Neural crest cell (in vitro differentiated cells): ENCODE results near the gene TNP2. TPM values are rescaled to one million over a fixed set of nuclear protein-coding genes. Genes with fewer than 3 reads are reported as not detected.

Experiments used
- DNase-seq: peaks from one replicate; pipeline ENCODE4 v3.0.0; 2021; ENCODE audit warnings: low read depth, mixed read lengths, low spot score
- H3K27ac Mint-ChIP-seq: one replicate; pipeline ENCODE4 v1.8.0; 2021; ENCODE audit warnings: mild to moderate bottlenecking, mixed read lengths; ENCODE audit not compliant: unreplicated experiment
- H3K27me3 Mint-ChIP-seq: 2 replicates; pipeline ENCODE4 v1.8.0; 2021; ENCODE audit warnings: low read depth, mild to moderate bottlenecking, mixed read lengths
- H3K36me3 Mint-ChIP-seq: 2 replicates; pipeline ENCODE4 v1.8.0; 2021; ENCODE audit warnings: low read depth, mild to moderate bottlenecking, mixed read lengths
- H3K4me1 Mint-ChIP-seq: 2 replicates; pipeline ENCODE4 v1.8.0; 2021; ENCODE audit warnings: mixed read lengths
- H3K4me3 Mint-ChIP-seq: one replicate; pipeline ENCODE4 v1.8.0; 2021; ENCODE audit warnings: mild to moderate bottlenecking, mixed read lengths
- H3K9me3 Mint-ChIP-seq: 2 replicates; pipeline ENCODE4 v1.8.0; 2021; ENCODE audit warnings: mixed read lengths
- microRNA-seq: library from miRNA; unstranded; fragments of <30 nt; microRNA quantifications from one replicate; pipeline ENCODE4, GENCODE V29; 2020
- total RNA-seq: library from RNA; stranded (reverse); gene quantifications from 2 replicates; pipeline ENCODE4 v1.2.1, GENCODE V29; 2021
- TF ChIP-seq, protein P1 (sequence below): fragments of 200-600 bp; sonication (generic); conservative IDR thresholded peaks from 2 replicates; pipeline ENCODE4 v1.5.0; 2021; ENCODE audit warnings: antibody characterized with exemption, mild to moderate bottlenecking

The TNP2 gene
- total RNA-seq, 1 donor from 2014 or later = not detected

DNA sequence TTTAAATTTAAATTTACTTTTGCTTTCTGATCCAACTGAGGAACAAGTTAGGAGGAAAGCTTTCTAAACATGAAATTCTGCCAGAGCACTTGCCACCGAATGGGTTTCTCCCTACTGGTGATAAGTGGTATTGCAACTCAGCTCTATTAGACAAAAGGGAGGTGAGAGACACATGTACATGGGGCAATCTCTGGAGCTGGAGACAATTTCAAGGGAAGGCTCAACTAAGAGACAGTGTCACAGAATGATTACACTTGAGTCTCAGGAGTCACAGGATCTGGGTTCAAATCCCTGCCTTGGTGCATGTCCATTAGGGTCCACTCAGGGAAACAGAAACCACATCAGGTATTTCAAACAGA is 50.5 kb downstream of the TNP2 start:
- Mint-ChIP-seq H3K4me1 (no peaks in the 10 kb centered on the region), H3K36me3 (no peaks in the 10 kb centered on the region), H3K27ac (no peak overlapping the region), H3K27me3 (no peaks in the 10 kb centered on the region), H3K9me3 (peaks cover 13% of the 10 kb centered on the region), H3K4me3 (no peak overlapping the region)
- TF ChIP-seq, protein P1, sequence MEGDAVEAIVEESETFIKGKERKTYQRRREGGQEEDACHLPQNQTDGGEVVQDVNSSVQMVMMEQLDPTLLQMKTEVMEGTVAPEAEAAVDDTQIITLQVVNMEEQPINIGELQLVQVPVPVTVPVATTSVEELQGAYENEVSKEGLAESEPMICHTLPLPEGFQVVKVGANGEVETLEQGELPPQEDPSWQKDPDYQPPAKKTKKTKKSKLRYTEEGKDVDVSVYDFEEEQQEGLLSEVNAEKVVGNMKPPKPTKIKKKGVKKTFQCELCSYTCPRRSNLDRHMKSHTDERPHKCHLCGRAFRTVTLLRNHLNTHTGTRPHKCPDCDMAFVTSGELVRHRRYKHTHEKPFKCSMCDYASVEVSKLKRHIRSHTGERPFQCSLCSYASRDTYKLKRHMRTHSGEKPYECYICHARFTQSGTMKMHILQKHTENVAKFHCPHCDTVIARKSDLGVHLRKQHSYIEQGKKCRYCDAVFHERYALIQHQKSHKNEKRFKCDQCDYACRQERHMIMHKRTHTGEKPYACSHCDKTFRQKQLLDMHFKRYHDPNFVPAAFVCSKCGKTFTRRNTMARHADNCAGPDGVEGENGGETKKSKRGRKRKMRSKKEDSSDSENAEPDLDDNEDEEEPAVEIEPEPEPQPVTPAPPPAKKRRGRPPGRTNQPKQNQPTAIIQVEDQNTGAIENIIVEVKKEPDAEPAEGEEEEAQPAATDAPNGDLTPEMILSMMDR = peak; percentile 64
- DNase-seq = no peak

Small RNA genes within 50 kb of the gene (microRNA-seq; reads per million reads assigned to microRNA genes)
- not detected for gene MIR548H2

Other genes with a start within 250 kb of the TNP2 start
- 1.6 and 1.7 TPM in 2 replicates for gene SOCS1, start 13.1 kb downstream of the TNP2 start, total RNA-seq
- gene PRM3, start 4.3 kb upstream of the TNP2 start, total RNA-seq = not detected in 2 replicates
- gene PRM2, start 7.2 kb upstream of the TNP2 start, total RNA-seq = not detected in 2 replicates
- not detected in 2 replicates for gene PRM1, start 12.0 kb upstream of the TNP2 start, total RNA-seq
- gene RMI2, start 76.1 kb upstream of the TNP2 start, total RNA-seq = 39.6 and 41.9 TPM in 2 replicates